Tibial nerve (tissue), 4 donors: Measurements from ENCODE around the gene LAIR2. TPM values are rescaled to one million over a fixed set of nuclear protein-coding genes. Genes with fewer than 3 reads are reported as not detected.

ENCODE experiments used
- DNase-seq, 2 donors: peaks; one replicate each; pipeline ENCODE4 v3.0.0-alpha.2; 2019; ENCODE audit warnings: low spot score in 2 of 2
- H3K27ac ChIP-seq, 4 donors: fragments of 200-600 bp; sonication (generic) in 3 of 4; one replicate each; pipeline ENCODE4 v1.5.1; 2017 to 2019; ENCODE audit warnings: mild to moderate bottlenecking in 1 of 4
- H3K27me3 ChIP-seq, 2 donors: fragments of 200-600 bp; sonication (generic) in 1 of 2; one replicate each; pipeline versions ENCODE4 v1.5.1 to v1.6.0; 2017 to 2019
- H3K36me3 ChIP-seq, 3 donors: fragments of 200-600 bp; sonication (generic); one replicate each; pipeline ENCODE4 v1.5.1; 2018 to 2019
- H3K4me1 ChIP-seq, 4 donors: fragments of 200-600 bp; sonication (generic) in 3 of 4; one replicate each; pipeline ENCODE4 v1.5.1; 2017 to 2019
- H3K4me3 ChIP-seq, 4 donors: fragments of 200-600 bp; sonication (generic) in 3 of 4; one replicate each; pipeline ENCODE4 v1.5.1; 2017 to 2019; ENCODE audit warnings: mild to moderate bottlenecking in 1 of 4, moderate library complexity in 1 of 4
- H3K9me3 ChIP-seq, 4 donors: fragments of 200-600 bp; sonication (generic) in 3 of 4; one replicate each; pipeline ENCODE4 v1.5.1; 2017 to 2019
- EP300 ChIP-seq, 2 donors: sonication (generic); formaldehyde crosslinking; IDR thresholded peaks; one replicate each; pipeline ENCODE4 v1.6.1; 2017; ENCODE audit warnings: antibody characterized with exemption in 2 of 2, mild to moderate bottlenecking in 1 of 2
- POLR2A ChIP-seq, 2 donors: fragments of 450-650 bp; IDR thresholded peaks; one replicate each; pipeline ENCODE4 v1.6.1; 2017; ENCODE audit warnings: antibody characterized with exemption in 2 of 2, mild to moderate bottlenecking in 2 of 2, moderate library complexity in 2 of 2
- WGBS, 2 donors: methylation state at CpG; one replicate each; pipeline ENCODE4 v1.1.5; 2018; 5-methylcytosine and 5-hydroxymethylcytosine counted together
- small RNA-seq: library from RNA; depleted of rRNA; stranded (forward); fragments of <200 nt; gene quantifications from one replicate; pipeline ENCODE3, GENCODE V24; 2016
- total RNA-seq, 4 donors: library from RNA; depleted of rRNA; stranded (reverse); fragments of >200 nt; gene quantifications; one replicate each; pipeline ENCODE4 v1.1.0, GENCODE V29; 2016
- TF ChIP-seq, protein P1 (sequence below), 5 experiments: fragments of 200-600 bp in 3 of 5; fragments of 450-650 bp in 2 of 5; sonication (generic) in 3 of 5; IDR thresholded peaks; one replicate each; pipeline ENCODE4 v1.5.1; 2016 to 2019; ENCODE audit warnings: antibody characterized with exemption in 5 of 5, mild to moderate bottlenecking in 3 of 5, moderate library complexity in 2 of 5

Gene LAIR2
- total RNA-seq, 4 donors from 2014 or later = not detected

DNA sequence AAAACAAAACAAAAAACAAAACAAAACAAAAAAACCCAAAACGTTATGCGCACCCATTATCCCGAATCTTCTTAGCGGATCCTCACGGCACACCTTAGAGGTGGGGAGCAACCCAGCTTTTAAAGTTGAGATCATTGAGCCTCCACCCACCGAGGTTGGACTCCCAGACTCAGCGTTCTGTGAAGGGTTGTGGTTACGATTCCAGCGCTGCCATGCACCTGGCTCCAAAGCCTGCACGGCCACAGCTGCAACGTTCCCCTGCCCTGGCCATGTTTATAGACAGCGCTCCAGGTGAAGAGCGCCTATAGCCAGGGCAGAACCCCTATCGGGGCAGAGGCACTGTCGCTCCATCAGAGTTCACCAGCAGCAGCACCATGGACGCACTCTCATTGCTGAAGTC is 52.3 kb downstream of the LAIR2 start:
- Histone ChIP-seq H3K36me3 (no peaks in the 10 kb centered on the region), H3K27me3 (no peaks in the 10 kb centered on the region), H3K27ac (no peak overlapping the region), H3K4me3 (no peak overlapping the region), H3K4me1 (no peaks in the 10 kb centered on the region), H3K9me3 (peaks cover 0 to 7% (median 0%) of the 10 kb centered on the region in 4 donors)
- no peak for TF ChIP-seq POLR2A (IDR thresholded peaks at IDR 0.05)
- no peak for TF ChIP-seq EP300 (IDR thresholded peaks at IDR 0.05)
- TF ChIP-seq, protein P1, sequence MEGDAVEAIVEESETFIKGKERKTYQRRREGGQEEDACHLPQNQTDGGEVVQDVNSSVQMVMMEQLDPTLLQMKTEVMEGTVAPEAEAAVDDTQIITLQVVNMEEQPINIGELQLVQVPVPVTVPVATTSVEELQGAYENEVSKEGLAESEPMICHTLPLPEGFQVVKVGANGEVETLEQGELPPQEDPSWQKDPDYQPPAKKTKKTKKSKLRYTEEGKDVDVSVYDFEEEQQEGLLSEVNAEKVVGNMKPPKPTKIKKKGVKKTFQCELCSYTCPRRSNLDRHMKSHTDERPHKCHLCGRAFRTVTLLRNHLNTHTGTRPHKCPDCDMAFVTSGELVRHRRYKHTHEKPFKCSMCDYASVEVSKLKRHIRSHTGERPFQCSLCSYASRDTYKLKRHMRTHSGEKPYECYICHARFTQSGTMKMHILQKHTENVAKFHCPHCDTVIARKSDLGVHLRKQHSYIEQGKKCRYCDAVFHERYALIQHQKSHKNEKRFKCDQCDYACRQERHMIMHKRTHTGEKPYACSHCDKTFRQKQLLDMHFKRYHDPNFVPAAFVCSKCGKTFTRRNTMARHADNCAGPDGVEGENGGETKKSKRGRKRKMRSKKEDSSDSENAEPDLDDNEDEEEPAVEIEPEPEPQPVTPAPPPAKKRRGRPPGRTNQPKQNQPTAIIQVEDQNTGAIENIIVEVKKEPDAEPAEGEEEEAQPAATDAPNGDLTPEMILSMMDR (IDR thresholded peaks at IDR 0.05) = no peak
- WGBS, 2 donors = 90% methylated on average over 16 of the region's 16 CpGs
- no peak for DNase-seq

DNA sequence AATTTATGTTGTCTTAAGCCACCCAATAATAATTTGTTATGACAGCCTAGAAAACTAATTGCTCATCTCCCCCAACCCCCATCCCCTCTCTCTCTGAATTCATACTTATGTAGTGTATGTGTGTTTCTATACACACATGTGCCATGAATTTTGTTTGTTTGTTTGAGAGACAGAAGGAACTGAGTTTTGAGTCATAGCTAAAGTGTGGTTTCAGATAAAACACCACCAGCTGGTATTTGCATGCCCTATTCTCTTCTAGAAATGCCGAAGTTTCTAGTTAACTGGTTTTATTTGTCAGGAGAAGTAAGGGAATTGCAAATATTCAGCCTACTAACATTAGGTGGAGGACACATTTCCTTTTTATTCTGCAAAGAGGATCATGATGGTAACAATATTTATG is 53.6 kb downstream of the LAIR2 start:
- Histone ChIP-seq H3K36me3 (no peaks in the 10 kb centered on the region), H3K27ac (no peak overlapping the region), H3K27me3 (no peaks in the 10 kb centered on the region), H3K9me3 (peaks cover 0 to 2% (median 0%) of the 10 kb centered on the region in 4 donors), H3K4me3 (no peak overlapping the region), H3K4me1 (no peaks in the 10 kb centered on the region)
- 70% methylated on average over 1 of the region's 1 CpG for WGBS, 2 donors
- TF ChIP-seq, protein P1 (IDR thresholded peaks at IDR 0.05) = no peak
- TF ChIP-seq EP300 (IDR thresholded peaks at IDR 0.05) = no peak
- no peak for TF ChIP-seq POLR2A (IDR thresholded peaks at IDR 0.05)
- DNase-seq = no peak

DNA sequence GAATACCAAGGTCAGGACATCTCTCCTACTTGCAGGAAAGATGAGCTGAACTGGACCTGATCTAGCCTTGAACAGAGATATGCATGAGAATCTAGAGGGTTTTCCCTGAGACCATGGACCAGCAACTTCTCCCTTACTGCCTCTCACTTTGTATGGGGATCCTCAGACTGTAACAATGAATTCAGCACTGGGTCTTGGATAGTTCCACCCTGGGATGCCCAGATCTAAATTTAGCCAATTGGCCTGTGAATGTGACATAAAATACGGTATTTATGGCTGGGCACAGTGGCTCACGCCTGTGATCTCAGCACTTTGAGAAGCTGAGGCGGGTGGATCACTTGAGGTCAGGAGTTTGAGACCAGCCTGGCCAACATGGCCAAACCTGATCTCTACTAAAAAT is 55.7 kb downstream of the LAIR2 start:
- Histone ChIP-seq H3K36me3 (no peaks in the 10 kb centered on the region), H3K4me3 (no peak overlapping the region), H3K27me3 (no peaks in the 10 kb centered on the region), H3K27ac (no peak overlapping the region), H3K4me1 (no peaks in the 10 kb centered on the region), H3K9me3 (peaks cover 0 to 3% (median 0%) of the 10 kb centered on the region in 4 donors)
- 50 to 76% methylated on average over 3 of the region's 3 CpGs for WGBS, 2 donors
- no peak for TF ChIP-seq EP300 (IDR thresholded peaks at IDR 0.05)
- TF ChIP-seq, protein P1 (IDR thresholded peaks at IDR 0.05) = no peak
- no peak for TF ChIP-seq POLR2A (IDR thresholded peaks at IDR 0.05)
- no peak for DNase-seq

Small RNA genes lying within 50 kb of the gene (small RNA-seq; reads per million reads assigned to genes)
- not detected for gene AC245036.2

Other genes starting within 250 kb of the LAIR2 start
- 10 to 100 TPM in 3 of 4 donors, 1 to 10 TPM in 1; 8.3 to 49.5 (median 17.0) TPM for gene LILRB5, start 245.6 kb upstream of the LAIR2 start, total RNA-seq
- 1 to 10 TPM; 1.6 to 8.4 (median 4.4) TPM for gene LILRB2, start 221.7 kb upstream of the LAIR2 start, total RNA-seq
- gene LILRA5, start 189.7 kb upstream of the LAIR2 start, total RNA-seq = 1 to 10 TPM in 2 of 4 donors, under 1 TPM in 1, not detected in 1; 0.42 to 3.9 (median 1.4) TPM
- gene LILRA4, start 163.7 kb upstream of the LAIR2 start, total RNA-seq = not detected
- gene LAIR1, start 137.9 kb upstream of the LAIR2 start, total RNA-seq = 10 to 100 TPM; 15.5 to 59.1 (median 31.1) TPM
- 10 to 100 TPM; 21.0 to 50.0 (median 34.9) TPM for gene TTYH1, start 87.4 kb upstream of the LAIR2 start, total RNA-seq
- 100 to 1,000 TPM; 189 to 389 (median 285) TPM for gene LENG8, start 53.6 kb upstream of the LAIR2 start, total RNA-seq
- 10 to 100 TPM in 1 of 4 donors, 1 to 10 TPM in 3; 5.9 to 10.3 (median 9.4) TPM for gene LENG9, start 39.1 kb upstream of the LAIR2 start, total RNA-seq
- gene CDC42EP5, start 29.5 kb upstream of the LAIR2 start, total RNA-seq = 10 to 100 TPM; 38.9 to 62.2 (median 50.2) TPM
- 1 to 10 TPM; 1.7 to 5.4 (median 4.3) TPM for gene LILRA2, start 71.0 kb downstream of the LAIR2 start, total RNA-seq
- gene LILRA1, start 90.8 kb downstream of the LAIR2 start, total RNA-seq = 1 to 10 TPM in 3 of 4 donors, under 1 TPM in 1; 0.39 to 3.5 (median 1.2) TPM
- gene LILRB1, start 127.7 kb downstream of the LAIR2 start, total RNA-seq = 10 to 100 TPM in 1 of 4 donors, 1 to 10 TPM in 2, under 1 TPM in 1; 0.59 to 15.3 (median 3.4) TPM
- gene LILRB4, start 160.2 kb downstream of the LAIR2 start, total RNA-seq = 1 to 10 TPM; 1.1 to 5.1 (median 2.4) TPM
- not detected for gene KIR3DL3, start 221.6 kb downstream of the LAIR2 start, total RNA-seq
- gene KIR2DL3, start 235.7 kb downstream of the LAIR2 start, total RNA-seq = not detected